ENCODE data around the gene BIK.
"Not testable (repeated sequence)": the region's sequence is repeated elsewhere in the genome, so short reads cannot be mapped to it uniquely, and the experiment has no call there.

BIK gene

GRCh38 chr22:43142880-43143562 is 32.5 kb downstream of the BIK start, which contains the start of gene MCAT:
Gene MCAT, minus strand, starts transcription at chr22:43143398. Its CDS starts 50 bp downstream, at chr22:43143348.
- DNase-seq, result peak; percentile 59 to 65 (median 63)

GRCh38 chr22:43144949-43145348 is 34.4 kb downstream of the BIK start:
- no peak for DNase-seq

GRCh38 chr22:43145371-43145770 is 34.8 kb downstream of the BIK start:
- DNase-seq, result not testable (repeated sequence)

- DNase-seq, result not testable (repeated sequence)
Measured at GRCh38 chr22:43146332-43146731, 35.8 kb downstream of the BIK start.

- no peak for DNase-seq
Measured at GRCh38 chr22:43147821-43148220, 37.3 kb downstream of the BIK start.

GRCh38 chr22:43148581-43148980 is 38.0 kb downstream of the BIK start:
- DNase-seq, result no peak

GRCh38 chr22:43150731-43151206 is 40.2 kb downstream of the BIK start:
- no peak for DNase-seq

- peak; percentile 33 to 50 (median 46) for DNase-seq
Measured at GRCh38 chr22:43151251-43152002, 40.9 kb downstream of the BIK start, which contains the start of gene TSPO. Gene TSPO, plus strand, starts transcription at chr22:43151559. Its CDS starts 7,680 bp downstream, at chr22:43159239.

- DNase-seq, result no peak
Measured at GRCh38 chr22:43152003-43152356, 41.4 kb downstream of the BIK start.

- DNase-seq, result peak; percentile 21 to 54 (median 26)
Measured at GRCh38 chr22:43152357-43153071, 42.0 kb downstream of the BIK start.

- DNase-seq, result no peak
Measured at GRCh38 chr22:43153899-43154298, 43.3 kb downstream of the BIK start.

GRCh38 chr22:43154887-43155536 is 44.5 kb downstream of the BIK start:
- no peak for DNase-seq

- no peak for DNase-seq
Measured at GRCh38 chr22:43155789-43156188, 45.2 kb downstream of the BIK start.

GRCh38 chr22:43156413-43156812 is 45.9 kb downstream of the BIK start:
- DNase-seq, result no peak

- no peak for DNase-seq
Measured at GRCh38 chr22:43157874-43158546, 47.5 kb downstream of the BIK start.

GRCh38 chr22:43158778-43159483 is 48.4 kb downstream of the BIK start:
- no peak for DNase-seq

GRCh38 chr22:43159484-43160178 is 49.1 kb downstream of the BIK start:
- no peak for DNase-seq

- no peak for DNase-seq
Measured at GRCh38 chr22:43160497-43161126, 50.1 kb downstream of the BIK start.

GRCh38 chr22:43162412-43163150 is 52.0 kb downstream of the BIK start:
- no peak for DNase-seq

All from activated CD4-positive, CD25-positive, alpha-beta regulatory T cell (primary cell).